Renal cortex interstitium (tissue), 11 donors: Measurements from ENCODE around the gene ASNSD1. TPM values are rescaled to one million over a fixed set of nuclear protein-coding genes. Genes with fewer than 3 reads are reported as not detected.
"Not testable (repeated sequence)": the region's sequence is repeated elsewhere in the genome, so short reads cannot be mapped to it uniquely, and the experiment has no call there.

Source experiments
- DNase-seq, 11 donors: peaks; one replicate each; pipeline ENCODE4 v3.0.0-alpha.2; 2013; ENCODE audit warnings: low read depth in 9 of 11, low spot score in 4 of 11; ENCODE audit errors: extremely low read depth in 1 of 11
- polyA plus RNA-seq, 3 donors: library from polyadenylated mRNA; unstranded; fragments of 120-200 nt; gene quantifications; one replicate each; pipeline ENCODE4 v1.2.1, GENCODE V29; 2013; ENCODE audit not compliant: insufficient read length in 3 of 3

Gene ASNSD1
- polyA plus RNA-seq, 3 donors = 54.6 to 65.8 (median 58.5) TPM

DNA sequence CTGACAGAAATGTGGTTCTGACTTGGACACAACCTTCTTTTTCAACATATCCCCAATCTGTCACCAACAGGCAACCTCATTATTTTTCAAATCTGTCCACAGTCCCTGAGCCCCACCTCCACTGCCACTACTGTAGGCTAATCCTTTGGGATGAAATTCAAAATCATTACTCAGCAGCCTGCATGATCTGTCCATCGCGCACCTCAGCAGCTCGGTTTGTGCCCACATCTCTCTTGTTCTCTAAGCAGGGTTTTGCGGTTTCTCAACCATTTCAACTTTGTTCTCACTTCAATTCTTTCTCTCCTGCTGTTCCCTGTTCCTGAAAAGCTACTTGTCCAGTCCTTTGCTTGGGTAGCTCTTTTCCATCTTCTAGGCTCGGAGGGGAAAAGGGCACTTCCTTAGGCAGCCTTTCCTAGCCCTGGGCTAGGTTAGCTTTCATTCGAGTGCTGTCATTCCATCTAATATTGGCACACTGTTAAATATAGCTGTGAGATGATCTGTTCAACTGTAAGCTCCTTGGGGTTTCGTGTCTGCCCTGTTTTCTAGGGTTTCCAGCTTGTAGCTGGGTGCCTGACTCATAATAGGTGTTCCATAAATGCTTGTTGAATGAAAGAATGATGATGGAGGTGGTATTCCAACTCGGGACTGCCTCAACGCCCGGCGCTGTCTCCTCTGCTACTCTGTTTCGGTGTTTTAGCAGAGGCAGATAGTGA is 12.6 kb downstream of the ASNSD1 start:
- no peak for DNase-seq

DNA sequence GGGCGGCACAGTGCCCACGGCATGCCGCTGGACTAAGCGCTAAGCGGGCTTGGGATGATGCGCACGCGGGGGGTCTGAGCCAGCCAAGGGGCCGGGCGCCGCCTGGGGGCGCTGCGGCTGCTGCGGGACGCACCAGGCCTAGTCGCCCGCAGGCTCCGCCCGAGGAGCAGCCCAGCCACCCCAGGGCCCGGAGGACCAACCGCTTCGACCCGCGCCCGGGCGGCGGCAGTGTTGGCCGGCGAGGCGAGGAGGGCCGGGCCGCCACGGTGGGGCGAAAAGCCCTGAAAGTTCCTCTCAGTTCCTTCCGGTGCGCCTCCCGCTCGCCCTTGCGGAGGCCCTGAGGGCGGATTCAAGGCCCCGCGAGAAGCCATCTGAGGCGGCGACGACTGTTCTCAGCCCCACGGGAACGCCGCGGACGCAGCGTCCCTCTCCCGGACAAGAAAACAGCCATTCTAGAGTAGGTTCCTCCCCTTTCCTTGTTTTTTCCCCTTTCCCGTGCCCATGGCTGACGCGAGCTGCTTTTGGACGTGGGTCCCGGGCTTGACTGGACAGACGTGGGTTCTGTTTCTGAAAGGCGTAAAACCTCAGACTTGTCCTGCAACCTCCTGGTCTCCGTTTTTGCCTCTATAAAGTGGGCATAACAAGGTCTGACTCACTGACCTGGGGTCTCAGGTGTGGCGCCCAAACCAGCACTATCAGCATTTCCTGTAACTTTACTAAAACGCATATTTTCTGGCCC is 13.3 kb downstream of the ASNSD1 start, which contains the start of gene ANKAR:
TSS of gene ANKAR (plus strand) at position 297 of the 739 bp plus-strand sequence. CDS start 1,821 bp downstream, outside the sequence.
- DNase-seq = peak; percentile 66 to 87 (median 81)

DNA sequence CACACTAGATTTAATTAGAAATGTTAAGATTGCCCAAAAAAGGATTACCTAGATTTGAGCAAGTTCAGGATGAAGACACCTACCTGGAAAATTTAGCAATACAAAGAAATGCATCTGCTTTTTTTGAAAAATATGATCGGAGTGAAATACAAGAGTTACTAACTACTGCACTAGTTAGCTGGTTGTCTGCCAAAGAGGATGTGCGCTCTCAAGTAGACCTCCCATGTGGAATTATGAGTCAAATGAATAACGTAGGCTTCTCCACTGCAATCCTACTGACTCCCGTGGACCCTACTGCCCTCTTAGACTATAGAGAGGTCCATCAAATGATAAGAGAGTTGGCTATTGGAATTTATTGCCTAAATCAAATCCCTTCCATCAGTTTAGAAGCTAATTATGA is 15.2 kb downstream of the ASNSD1 start:
- DNase-seq = no peak

DNA sequence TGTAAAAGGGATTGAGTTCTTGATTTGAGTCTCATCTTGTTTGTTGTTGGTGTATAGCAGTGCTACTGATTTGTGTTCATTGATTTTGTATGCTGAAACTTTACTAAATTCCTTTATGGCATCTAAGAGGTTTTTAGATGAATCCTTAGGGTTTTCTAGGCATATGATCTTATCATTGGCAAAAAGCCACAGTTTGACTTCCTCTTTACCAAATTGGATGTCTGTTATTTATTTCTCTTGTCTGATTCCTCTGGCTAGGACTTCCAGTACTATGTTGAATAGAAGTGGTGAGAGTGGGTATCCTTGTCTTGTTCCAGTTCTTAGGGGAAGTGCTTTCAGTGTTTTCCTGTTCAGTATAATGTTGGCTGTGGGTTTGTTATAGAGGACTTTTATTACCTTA is 18.0 kb downstream of the ASNSD1 start:
- no peak for DNase-seq

DNA sequence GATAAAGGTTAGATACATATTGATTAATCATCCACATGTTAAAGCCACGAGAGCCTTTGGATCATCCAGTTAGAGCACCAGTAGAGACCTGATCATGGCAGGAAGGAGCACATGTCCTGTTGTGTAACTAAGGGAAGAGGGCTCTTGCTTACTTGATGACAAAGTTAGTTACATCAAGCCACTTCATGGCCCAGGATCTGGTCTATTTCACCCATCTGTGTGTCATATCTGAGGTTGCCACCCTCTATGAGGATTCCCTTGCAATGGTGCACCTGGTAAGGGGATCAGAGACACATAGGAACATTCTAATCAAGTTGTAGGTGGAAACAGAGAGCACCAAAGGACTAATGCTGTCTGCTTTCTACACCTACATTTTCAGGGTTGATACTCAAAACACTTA is 19.9 kb downstream of the ASNSD1 start:
- no peak for DNase-seq

DNA sequence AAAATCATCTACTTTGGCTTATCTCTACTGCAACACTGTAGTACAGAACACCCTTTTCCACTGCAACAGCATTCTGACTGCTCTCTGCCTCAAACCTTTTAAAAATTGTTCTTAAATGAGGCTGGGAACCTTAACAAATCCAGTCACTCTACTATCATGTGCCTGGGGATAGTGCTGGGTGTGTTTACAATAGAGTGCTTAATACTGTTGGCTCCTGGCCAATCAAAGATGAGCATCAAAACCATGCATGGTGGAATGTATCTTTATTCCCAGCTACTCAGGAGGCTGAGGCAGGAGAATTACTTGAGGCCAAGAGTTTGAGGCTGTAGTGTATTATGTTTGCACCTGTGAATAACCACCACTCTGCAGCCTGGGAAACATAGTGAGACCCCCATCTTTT is 20.6 kb downstream of the ASNSD1 start:
- no peak for DNase-seq

DNA sequence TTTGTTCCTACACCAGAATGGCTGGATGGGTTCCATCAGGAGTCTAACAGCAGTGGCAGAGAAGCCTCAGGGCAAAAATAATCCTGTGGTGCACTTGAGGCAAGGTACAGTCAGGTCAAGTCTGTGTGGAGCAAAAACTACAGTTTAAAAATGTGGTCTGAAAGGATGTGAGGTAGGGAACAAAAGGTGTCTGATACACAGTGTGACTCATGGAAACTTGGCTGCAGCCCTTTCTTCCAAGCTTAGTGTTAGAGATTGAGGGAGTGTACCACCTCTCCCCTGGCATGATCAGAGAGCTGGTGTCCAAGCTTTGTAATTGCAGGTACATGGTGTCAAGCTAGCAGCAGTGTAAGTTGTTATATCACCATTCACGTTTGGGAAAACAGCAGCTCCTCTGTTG is 22.1 kb downstream of the ASNSD1 start:
- no peak for DNase-seq

DNA sequence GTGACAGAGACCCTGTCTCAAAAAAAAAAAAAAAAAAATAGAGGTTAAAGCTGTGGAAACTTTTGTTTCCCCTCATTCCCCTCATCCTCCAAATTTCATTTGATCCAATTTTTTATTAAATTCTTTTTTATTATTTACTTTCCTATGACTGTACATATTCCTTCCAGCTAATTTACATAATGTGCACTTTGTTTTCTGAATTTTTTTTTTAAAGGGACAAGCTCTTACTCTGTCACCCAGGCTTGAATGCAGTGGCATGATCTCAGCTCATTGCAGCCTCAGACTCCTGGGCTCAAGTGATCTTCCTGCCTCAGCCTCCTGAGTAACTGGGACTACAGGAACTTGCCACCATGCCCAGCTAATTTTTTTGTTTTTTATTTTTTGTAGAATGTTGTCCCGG is 23.6 kb downstream of the ASNSD1 start:
- DNase-seq = no peak

DNA sequence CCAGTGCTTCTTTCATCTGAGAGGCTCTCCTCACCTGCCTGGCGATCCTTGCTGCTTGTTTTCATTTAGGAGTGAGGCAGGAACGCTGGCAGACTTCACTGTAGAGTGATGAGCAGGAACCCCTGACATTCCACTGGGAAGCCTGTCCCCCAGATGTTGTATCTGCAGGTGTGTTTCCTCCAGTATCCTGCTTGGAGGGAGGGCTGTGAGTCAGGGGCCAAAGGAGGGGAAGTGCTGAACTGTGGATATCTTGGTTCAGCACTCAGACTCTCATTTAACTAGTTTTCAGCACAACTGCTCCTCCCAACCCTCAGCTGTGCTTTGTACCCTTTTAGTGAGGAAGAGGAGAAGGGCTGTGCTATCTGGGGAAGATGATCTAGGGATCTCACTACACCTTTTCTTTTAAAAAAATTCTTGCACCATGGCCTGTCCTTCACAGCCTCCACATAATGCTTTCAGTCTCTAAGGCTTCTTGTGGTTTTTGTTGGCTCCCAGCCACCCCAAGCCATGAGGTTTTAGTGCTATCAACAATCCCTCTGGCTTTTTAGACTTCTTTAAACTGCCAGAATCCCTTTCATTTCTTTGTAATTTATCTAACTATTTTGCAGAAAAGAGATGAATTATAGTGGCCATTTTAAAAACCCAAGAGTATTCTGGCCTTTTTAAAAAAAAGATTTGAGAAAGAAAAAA is 24.4 kb downstream of the ASNSD1 start:
- DNase-seq = peak in 1 of 11 donors; percentile 10

DNA sequence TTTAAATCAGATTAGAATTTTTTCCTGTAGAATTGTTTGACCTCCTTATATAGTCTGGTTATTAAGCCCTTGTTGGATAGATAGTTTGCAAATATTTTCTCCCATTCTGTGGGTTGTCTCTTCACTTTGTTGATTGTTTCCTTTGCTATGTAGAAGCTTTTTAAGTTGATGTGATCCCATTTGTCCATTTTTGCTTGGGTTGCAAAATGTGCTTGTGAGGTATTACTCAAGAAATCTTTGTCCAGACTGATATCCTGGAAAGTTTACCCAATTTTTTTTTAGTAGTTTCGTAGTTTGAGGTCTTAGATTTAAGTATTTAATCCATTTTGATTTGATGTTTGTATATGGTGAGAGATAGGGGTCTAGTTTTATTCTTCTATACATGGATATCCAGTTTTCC is 26.5 kb downstream of the ASNSD1 start:
- DNase-seq = not testable (repeated sequence)

DNA sequence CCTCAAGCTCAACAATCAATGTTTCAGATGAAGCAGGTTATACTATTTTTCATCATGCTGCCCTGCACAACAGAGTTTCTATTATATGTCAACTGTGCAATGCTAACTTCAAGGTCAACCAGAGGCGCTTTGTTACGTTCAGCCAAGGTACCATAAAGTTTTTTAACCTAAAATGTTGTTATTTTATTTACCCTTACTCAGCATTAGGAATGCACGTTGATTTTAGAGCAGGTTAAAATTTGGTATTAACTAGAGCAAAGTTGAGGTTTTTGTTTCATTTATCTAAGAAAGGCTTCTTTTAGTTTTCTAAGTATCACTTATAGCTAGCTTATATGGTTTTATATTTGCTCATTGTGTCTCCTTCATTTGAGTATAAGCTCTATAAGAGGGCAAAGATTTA is 35.0 kb downstream of the ASNSD1 start:
- DNase-seq = no peak

DNA sequence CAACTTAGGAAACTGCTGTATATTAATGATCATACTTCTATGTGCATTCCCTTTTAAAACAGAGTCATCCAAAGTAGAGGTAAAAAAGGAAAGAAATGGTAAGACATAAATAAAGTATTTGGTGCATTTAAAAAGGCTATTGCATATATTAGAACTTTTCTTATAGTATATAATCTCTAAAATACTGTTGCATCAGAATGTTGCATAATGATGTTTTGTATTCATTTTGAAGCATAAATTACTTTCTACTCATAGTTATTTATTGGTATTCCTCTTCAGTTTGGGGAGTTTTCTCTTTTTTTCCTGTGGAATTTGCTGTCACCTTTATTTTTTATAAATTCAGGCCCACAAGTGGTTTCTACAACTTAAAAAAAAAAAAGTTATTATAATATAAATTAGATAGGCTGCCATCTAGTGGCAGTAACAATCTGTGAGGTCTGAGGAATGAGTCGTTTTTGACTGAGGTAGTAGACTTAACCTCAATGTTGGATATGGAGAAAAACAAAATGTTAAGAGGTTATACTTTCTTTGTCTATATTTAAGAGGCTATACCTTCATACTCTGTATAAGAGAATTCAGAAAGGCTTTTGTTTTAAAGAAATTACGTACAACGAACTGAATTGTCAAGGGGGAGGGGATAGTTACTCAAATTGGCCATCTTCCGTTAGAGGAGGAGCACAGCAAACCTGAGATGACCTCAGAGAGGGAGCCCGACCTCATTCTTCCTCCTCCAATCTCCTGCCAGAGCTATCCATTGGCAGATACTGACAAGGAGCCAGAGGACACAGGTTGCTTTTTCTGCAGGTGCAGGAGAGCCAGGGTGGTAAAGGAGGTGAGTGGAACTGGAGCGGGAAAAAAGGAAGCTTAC is 37.0 kb downstream of the ASNSD1 start:
- peak in 6 of 11 donors; percentile 17 to 58 (median 30) for DNase-seq

DNA sequence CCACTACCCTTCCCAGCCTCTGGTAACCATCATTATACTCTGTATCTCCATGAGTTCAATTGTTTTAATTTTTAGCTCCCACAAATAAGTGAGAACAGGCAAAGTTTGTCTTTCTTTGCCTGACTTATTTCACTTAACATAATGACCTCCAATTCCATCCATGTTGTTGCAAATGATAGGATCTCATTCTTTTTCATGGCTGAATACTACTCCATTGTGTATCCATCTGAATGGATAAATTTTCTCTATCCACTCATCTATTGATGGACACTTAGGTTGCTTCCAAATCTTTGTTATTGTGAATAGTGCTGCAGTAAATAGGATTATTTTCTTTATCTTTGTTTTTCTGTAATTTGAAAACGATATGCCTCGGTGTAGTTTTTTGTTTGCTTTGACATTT is 39.4 kb downstream of the ASNSD1 start:
- DNase-seq = no peak

DNA sequence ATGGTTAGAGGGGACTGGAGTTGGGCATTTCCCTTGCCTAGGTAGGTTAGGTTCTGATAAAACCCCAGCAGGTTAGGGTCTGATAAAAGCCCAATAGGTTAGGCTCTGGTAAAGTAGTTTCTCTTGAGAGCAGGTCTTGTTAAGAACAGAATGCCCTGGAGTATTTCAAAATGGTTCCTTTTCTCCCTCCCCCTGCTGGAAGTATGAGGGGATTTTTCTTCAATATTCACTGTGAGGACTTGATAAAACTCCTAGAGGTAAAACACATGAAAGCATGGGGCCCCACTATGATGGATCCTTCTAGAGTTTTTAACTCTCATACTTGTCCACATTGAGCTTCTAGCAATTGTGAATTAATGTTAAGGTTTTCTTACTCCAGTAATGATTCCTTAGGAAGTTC is 40.8 kb downstream of the ASNSD1 start:
- no peak for DNase-seq

DNA sequence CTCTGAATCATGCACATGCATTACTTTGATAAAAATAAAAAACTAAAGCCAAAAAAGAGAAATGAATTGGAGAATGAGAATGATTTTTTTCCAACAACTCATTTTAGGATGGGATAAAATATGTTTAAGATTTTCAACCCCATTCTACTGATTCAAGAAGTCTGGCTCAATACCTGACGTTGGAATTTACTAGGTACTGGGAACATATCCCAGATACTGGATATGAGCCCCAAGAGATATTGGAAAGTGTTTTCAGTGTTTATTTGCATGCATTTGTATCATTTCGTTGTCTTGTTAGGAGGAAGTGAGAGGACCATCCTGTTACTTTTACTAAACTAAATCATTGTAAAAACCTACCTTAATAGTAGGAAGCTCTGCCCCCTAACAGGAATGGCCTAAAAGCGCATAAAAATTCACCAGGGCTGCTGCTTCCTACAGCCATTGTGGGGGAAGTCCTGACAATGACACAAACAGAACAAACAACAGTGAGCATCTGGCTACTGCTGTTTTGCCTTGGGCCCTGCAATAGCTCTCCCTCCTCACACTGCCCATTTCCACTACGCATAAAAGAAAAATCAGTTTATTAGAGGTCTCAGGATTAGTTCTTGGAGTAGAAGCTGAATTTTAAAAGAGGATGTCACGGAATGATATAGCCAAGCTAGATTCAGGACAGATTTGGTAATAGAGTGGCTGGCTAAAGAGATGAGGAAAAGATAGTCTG is 48.4 kb downstream of the ASNSD1 start:
- no peak for DNase-seq

DNA sequence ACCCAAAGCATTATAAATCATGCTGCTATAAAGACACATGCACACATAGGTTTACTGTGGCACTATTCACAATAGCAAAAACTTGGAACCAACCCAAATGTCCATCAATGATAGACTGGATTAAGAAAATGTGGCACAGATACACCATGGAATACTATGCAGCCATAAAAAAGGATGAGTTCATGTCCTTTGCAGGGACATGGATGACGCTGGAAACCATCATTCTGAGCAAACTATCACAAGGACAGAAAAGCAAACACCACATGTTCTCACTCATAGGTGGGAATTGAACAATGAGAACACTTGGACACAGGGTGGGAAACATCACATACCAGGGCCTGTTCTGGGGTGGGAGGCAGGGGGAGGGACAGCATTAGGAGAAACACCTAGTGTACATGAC is 56.3 kb downstream of the ASNSD1 start:
- not testable (repeated sequence) for DNase-seq

DNA sequence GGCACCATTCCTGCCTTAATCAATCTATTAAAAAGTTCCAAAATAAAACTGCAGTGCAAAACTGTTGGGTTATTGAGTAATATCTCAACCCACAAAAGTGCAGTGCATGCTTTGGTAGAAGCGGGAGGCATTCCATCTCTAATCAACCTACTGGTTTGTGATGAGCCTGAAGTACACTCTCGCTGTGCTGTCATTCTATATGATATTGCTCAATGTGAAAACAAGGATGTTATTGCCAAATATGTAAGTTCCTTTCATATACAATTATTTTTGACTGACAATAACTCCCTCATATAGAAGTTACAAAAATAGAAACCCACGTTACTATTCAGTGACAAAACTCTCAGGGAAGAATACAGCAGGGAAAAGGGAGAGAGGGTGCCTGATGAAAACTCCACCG is 58.3 kb downstream of the ASNSD1 start:
- DNase-seq = no peak
